K562 (cell line): Measurements from ENCODE around the gene FZD4. TPM values are rescaled to one million over a fixed set of nuclear protein-coding genes. Genes with fewer than 3 reads are reported as not detected.

Source experiments
- CREB1 ChIP-seq, 2 experiments: sonication (generic) in 1 of 2; formaldehyde crosslinking in 1 of 2; IDR thresholded peaks; 2 replicates each; pipeline versions ENCODE4 v1.6.1 to v1.8.0; 2012 to 2022; ENCODE audit warnings: inconsistent platforms in 1 of 2, mild to moderate bottlenecking in 1 of 2, missing genetic modification reagents in 1 of 2, moderate library complexity in 1 of 2
- E2F6 ChIP-seq, 2 experiments: IDR thresholded peaks; 2 replicates each; pipeline ENCODE4 v1.6.1; 2011; ENCODE audit warnings: borderline replicate concordance in 1 of 2, control low read depth in 1 of 2, low read depth in 1 of 2, low read length in 1 of 2, mild to moderate bottlenecking in 1 of 2, mixed read lengths in 1 of 2, moderate library complexity in 1 of 2; ENCODE audit not compliant: insufficient read depth in 1 of 2, insufficient read length in 1 of 2, poor library complexity in 1 of 2, severe bottlenecking in 1 of 2; ENCODE audit errors: extremely low read depth in 1 of 2
- ESRRA ChIP-seq: fragments of 450-650 bp; IDR thresholded peaks from 2 replicates; pipeline ENCODE4 v1.6.1; 2014; ENCODE audit warnings: low read depth, mild to moderate bottlenecking, moderate library complexity, borderline replicate concordance
- GMEB1 ChIP-seq: fragments of 250-450 bp; sonication (Bioruptor Pico); IDR thresholded peaks from 2 replicates; pipeline ENCODE4 v1.4.0; 2020; ENCODE audit warnings: mild to moderate bottlenecking
- MYNN ChIP-seq, 2 experiments: sonication (generic); formaldehyde crosslinking in 1 of 2; IDR thresholded peaks; 2 replicates each; pipeline versions ENCODE4 v1.5.0 to v1.6.1; 2016 to 2020; ENCODE audit warnings: antibody characterized with exemption in 1 of 2, missing genetic modification reagents in 1 of 2
- NR2C2 ChIP-seq, 2 experiments: fragments of 200-800 bp in 1 of 2; sonication (Bioruptor generic) in 1 of 2; sonication (generic) in 1 of 2; formaldehyde crosslinking in 1 of 2; IDR thresholded peaks; 2 replicates each; pipeline versions ENCODE4 v1.6.1 to v1.8.0; 2016 to 2022; ENCODE audit warnings: mild to moderate bottlenecking in 1 of 2, missing compliant biosample characterization in 1 of 2, missing genetic modification characterization in 1 of 2, missing genetic modification reagents in 1 of 2
- RBM22 ChIP-seq: fragments of 200-400 bp; formaldehyde crosslinking; IDR thresholded peaks from 2 replicates; pipeline ENCODE4 v1.6.1; 2018; ENCODE audit warnings: low read length, low read depth; ENCODE audit not compliant: poor library complexity, severe bottlenecking
- RERE ChIP-seq: sonication (generic); formaldehyde crosslinking; IDR thresholded peaks from 2 replicates; pipeline ENCODE4 v1.8.0; 2023; ENCODE audit warnings: missing genetic modification reagents, mild to moderate bottlenecking, borderline replicate concordance
- STAT6 ChIP-seq: sonication (generic); formaldehyde crosslinking; IDR thresholded peaks from 2 replicates; pipeline ENCODE4 v1.8.1; 2023; ENCODE audit warnings: mild to moderate bottlenecking, missing genetic modification reagents
- SUPT5H ChIP-seq: fragments of 450-650 bp; IDR thresholded peaks from 2 replicates; pipeline ENCODE4 v1.6.1; 2016
- XRCC5 ChIP-seq: fragments of 200-400 bp; formaldehyde crosslinking; IDR thresholded peaks from 2 replicates; pipeline ENCODE4 v1.6.1; 2017; ENCODE audit warnings: low read depth, mild to moderate bottlenecking, low read length
- ZC3H11A ChIP-seq: IDR thresholded peaks from 2 replicates; pipeline ENCODE4 v1.6.1; 2012; ENCODE audit warnings: low read depth, low read length, improper control_type of control experiment
- ZNF764 ChIP-seq: fragments of 250-450 bp; sonication (Bioruptor Pico); IDR thresholded peaks from 2 replicates; pipeline ENCODE4 v1.4.0; 2020; ENCODE audit warnings: low read depth, mild to moderate bottlenecking, moderate library complexity
- polyA plus RNA-seq, 8 experiments: library from polyadenylated mRNA; depleted of rRNA in 4 of 8; stranded (reverse) in 5 of 8; unstranded in 3 of 8; fragments of >200 nt; fragmentation: Nextera tagmentation in 2 of 8; fragmentation: Illumina TruSeq in 1 of 8; extraction: Ambion mirVana in 2 of 8; extraction: Trizol in 1 of 8; gene quantifications; 2 replicates each; pipeline versions ENCODE4 v1.2.1 to v1.2.3, GENCODE V29; 2011 to 2014; ENCODE audit warnings: inconsistent platforms in 1 of 8, missing spikeins in 1 of 8
- total RNA-seq, 7 experiments: library from RNA; depleted of rRNA in 6 of 7; stranded (reverse); fragments of >200 nt in 6 of 7; fragmentation: Illumina TruSeq in 2 of 7; extraction: Trizol in 2 of 7; gene quantifications; 2 replicates each; pipeline versions ENCODE4 v1.2.1 to v1.2.3, GENCODE V29; 2011 to 2021; ENCODE audit warnings: low replicate concordance in 1 of 7

Gene FZD4
- total and polyA plus RNA-seq, 9 of the 15 experiments (the other 6 are each of a cell fraction or from before 2014, with no cell fraction given): 1.2 to 7.9 (median 5.8) TPM

- peak; percentile 71 for TF ChIP-seq CREB1 (IDR thresholded peaks at IDR 0.05)
- TF ChIP-seq CREB1 (CRISPR knock-in tag; IDR thresholded peaks at IDR 0.05): no peak; the same call in 1 of the 2 replicates
- no peak for TF ChIP-seq NR2C2 (CRISPR knock-in tag; IDR thresholded peaks at IDR 0.05)
- TF ChIP-seq NR2C2 (tag; IDR thresholded peaks at IDR 0.05): peak; percentile 72
- no peak for TF ChIP-seq ZC3H11A
- TF ChIP-seq GMEB1 (CRISPR knock-in tag): no peak
- TF ChIP-seq SUPT5H: no peak
- no peak for TF ChIP-seq ZNF764 (CRISPR knock-in tag)
- peak; percentile 93; the same call in 1 of the 2 replicates for TF ChIP-seq MYNN (IDR thresholded peaks at IDR 0.05)
- TF ChIP-seq MYNN (CRISPR knock-in tag; IDR thresholded peaks at IDR 0.05): no peak
- TF ChIP-seq ESRRA: peak; percentile 80
- no peak; the same call in 1 of the 2 replicates for TF ChIP-seq RERE
- no peak for TF ChIP-seq E2F6 (IDR thresholded peaks at IDR 0.05; ENCODE audit: borderline replicate concordance in 1 of 2, extremely low read depth in 1 of 2, insufficient read depth in 1 of 2, insufficient read length in 1 of 2, low read depth in 1 of 2, low read length in 1 of 2, poor library complexity in 1 of 2, severe bottlenecking in 1 of 2)
- TF ChIP-seq RBM22: no peak
- TF ChIP-seq XRCC5: no peak
- no peak for TF ChIP-seq STAT6 (CRISPR knock-in tag)
Observed at GRCh38 chr11:86999859-87000753, 44.9 kb upstream of the FZD4 start (continued).
